Raji (cell line): Measurements from ENCODE around the gene LAMA1.

Experiments used
- POLR2A ChIP-seq: IDR thresholded peaks from 2 replicates; pipeline ENCODE4 v1.6.1; 2011; ENCODE audit warnings: low read depth, low read length, control low read depth; ENCODE audit not compliant: insufficient read depth

The LAMA1 gene

DNA sequence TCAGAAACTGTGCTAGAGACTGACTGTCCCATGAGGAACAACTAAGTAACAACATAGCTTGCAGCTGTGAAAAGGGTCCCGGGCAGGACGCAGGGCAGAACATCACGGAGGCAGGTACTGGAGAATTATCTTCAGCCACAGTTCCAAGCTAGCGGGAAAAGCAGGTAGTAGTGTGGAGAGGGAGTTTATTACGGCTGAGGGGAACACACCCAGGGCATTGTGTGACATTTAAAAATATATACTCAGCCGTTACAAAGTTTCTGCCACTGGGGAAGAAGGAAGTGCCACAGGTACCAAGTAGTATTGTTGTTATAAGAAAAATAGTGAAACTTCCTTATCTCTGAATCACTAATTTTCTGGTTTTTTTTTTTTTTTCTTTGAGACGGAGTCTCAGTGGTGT is 179.6 kb downstream of the LAMA1 start:
- no peak for TF ChIP-seq POLR2A

DNA sequence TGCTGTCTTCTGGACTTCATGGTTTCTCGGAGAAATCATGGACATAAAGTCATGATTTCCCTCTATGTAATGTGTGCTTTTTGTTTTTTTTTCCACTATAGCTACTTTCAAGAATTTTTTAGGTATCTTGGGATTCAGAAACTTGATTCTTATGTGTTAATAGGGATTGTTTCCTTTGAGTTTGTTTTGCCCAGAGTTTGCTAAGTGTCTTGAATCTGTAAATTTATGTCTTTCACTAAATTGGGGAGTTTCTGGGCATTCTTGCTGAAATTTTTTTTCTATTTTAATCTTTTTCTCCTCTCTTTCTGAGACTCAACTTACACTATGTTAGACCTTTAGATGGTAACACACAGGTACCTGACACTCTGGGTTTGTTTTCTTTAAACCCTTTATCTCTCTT is 182.7 kb downstream of the LAMA1 start:
- TF ChIP-seq POLR2A = no peak

DNA sequence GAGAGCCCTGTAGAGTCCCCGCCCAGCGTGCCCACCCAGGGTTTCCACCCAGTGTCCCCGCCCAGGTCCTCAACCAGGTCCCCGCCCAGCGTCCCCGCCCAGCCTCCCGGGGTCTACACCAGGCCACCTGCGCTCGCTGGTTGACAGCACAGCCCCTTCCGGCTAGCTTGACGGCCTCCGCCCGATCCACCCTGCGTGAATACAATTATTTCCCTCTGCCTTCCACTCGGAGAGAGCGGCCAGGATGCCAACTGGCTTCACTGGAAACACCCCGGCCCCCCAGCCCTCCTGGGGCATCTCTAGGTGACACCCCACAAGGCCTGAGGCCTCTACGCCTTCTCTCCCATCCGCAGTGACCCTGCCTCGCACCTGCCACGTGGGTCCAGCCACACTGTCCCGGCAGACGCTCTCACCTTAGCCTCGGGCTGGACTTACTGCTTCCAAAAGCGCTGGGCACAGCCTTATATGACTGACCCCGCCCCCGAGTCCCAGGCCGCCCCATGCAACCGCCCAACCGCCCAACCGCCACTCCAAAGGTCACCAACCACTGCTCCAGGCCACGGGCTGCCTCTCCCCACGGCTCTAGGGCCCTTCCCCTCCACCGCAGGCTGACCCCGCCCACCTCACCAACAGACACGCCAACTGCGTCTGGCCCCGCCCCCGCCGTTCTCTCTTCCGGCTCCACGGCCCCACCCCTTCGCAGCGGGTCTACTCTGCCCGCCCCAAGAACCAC is 188.1 kb downstream of the LAMA1 start:
- TF ChIP-seq POLR2A = no peak

- no peak for TF ChIP-seq POLR2A
Measured at GRCh38 chr18:6928359-6928758, 189.2 kb downstream of the LAMA1 start.

- no peak for TF ChIP-seq POLR2A
Measured at GRCh38 chr18:6927153-6927552, 190.4 kb downstream of the LAMA1 start.

DNA sequence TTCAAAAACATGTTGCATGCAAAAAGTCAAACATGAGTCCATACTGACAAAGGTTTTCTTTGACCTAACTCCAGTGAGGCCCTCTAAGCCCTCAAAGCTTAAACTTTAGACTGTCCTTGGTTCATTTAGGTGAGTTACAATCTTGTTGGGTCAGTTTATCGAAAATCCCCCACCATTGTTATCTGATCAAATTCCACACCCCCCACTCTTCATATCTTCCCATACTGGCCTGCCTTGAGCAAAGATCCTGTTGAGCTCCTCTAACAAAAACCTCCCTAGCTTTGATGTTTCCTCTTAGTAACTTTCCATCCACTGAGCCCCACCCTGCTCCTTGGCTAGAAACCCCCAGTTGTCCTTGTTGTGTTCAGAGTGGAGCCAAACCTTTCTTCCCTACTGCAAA is 194.4 kb downstream of the LAMA1 start:
- no peak for TF ChIP-seq POLR2A

- TF ChIP-seq POLR2A = no peak
Measured at GRCh38 chr18:6921571-6921970, 196.0 kb downstream of the LAMA1 start.

DNA sequence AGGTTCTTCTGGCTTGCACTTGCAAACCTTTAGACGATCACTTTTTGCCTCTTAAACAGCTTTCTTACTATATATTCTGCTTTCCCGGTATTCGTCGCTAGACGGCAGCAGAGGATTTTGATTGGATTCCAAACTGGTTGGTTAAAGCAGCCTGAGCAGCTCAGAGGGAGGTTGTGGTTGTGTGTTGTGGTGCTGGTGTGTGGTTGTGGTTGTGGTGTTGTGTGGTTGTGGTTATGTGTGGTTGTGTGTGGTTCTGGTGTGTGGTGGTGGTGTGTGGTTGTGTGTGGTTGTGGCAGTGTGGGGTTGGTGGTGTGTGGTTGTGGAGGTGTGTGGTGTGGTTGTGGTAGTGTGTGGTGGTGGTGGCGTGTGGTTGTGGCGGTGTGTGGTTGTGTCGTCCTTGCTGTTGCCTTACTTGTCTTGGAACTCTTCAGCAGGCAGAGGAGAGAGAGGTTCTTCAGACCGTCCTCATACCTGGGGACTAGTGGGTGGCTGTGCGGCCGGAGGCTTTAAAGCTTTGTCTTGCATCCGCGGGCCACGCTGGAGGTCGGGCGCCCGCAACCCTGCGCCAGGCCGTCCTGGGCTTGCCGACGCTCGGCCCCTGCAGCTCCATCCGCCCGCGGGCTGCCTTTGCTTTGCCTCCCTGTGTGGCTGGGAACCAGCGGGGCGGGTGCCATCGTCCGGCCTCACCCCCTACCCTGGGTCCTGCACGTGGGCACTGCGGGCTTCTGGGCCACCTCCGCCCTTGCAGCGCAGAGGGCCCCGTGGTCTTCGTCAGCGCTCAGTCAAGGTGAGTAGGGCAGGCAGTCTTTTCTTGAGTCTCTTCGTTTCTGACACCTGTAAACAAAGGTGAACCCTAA is 197.3 kb downstream of the LAMA1 start:
- TF ChIP-seq POLR2A = no peak

DNA sequence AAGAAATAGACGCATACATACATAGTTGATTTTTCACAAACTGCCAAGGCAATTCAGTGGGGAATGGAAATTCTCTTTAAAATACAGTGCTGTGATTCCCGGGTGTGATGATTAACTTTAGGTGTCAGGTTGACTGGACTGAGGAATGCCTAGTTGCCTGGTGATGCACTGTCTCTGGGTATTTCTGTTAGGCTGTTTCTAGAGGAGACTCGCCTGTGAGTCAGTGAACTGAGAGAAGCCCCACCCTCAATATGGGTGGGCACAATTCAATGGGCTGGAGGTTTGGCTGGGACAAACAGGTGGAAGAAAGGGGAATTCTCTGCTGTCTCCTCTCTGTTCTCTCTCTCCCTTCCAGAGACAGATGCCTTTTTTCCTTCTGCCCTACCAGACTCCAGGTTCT is 200.5 kb downstream of the LAMA1 start:
- TF ChIP-seq POLR2A = no peak

GRCh38 chr18:6901286-6901926 is 216.2 kb downstream of the LAMA1 start:
- no peak for TF ChIP-seq POLR2A

DNA sequence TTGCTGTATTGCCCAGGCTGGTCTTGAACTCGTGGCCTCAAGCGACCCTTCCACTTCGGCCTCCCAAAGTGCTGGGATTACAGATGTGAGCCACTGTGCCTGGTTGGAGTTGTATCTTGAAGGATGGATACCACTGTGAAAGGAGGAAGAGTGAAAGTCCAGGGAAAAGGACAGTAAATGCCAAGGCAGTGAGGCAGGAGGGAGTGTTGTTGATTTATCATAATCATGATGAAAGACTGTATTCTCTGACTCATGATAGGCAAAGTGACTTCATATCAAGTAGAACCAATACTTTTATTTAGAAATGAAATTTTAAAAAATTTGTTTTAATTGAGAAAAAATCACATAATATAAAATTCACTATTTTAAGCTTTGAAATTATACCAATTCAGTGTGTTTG is 225.8 kb downstream of the LAMA1 start:
- no peak for TF ChIP-seq POLR2A
